Measurements from ENCODE around the gene KRT13. TPM values are rescaled to one million over a fixed set of nuclear protein-coding genes. Genes with fewer than 3 reads are reported as not detected.

KRT13 gene
- total RNA-seq, 1 experiment from 2014 or later = not detected

DNA sequence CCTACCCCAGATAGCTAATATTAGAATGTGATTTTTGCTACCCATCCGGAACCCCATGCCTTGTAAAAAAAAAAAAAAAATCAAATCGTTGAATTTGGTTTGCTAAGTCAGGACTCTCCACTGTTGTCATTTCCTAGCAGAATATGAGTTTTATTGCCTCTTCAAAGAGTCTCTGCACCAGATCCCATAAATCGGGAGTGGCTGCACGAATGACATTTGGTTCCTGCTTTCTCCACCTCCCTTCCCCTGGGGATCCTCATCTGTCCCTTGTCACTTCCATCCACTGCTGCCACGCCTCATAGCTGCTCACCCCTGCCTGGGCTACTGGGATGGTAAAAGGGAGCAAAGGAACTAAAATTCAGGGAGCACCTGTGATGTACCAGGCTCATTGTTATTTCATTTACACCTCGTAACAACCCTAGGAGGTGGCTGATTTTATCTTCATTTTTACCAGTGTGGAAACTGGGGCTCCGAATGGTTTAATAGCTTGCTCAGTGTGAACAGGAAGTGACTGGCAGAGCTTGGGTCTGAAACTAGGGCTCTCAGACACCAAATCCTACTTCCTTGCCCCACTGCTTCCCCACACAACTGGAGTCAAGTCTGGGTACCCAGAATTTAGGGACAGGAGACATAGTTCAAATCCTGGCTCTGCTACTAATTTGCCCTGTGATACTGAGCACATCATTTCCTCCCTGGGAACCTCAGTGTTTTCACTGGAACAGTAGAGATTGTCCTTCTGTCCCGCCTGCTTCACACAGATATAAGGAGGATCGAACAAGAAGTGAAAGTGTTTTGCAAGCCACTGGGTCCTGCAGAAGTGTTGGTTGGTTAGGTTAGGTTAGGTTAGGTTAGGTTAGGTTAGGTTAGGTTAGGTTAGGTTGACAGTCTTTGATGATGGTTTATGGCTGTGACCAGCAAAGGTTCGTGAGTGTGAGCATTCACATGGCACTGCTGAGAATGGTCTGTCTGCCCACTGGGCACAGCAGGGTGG, 15.1 kb downstream of the KRT13 start:
- ChIA-PET POLR2A (no interaction called here), CTCF (interaction anchor here (0.6 to 10.9 kb wide), 5 partner anchors 58 to 173 kb away, joined by 4 to 160 read pairs (median 9); no protein-coding TSS in a partner anchor)
- TF ChIP-seq FOXJ3 (CRISPR knock-in tag; IDR thresholded peaks at IDR 0.05; ENCODE audit: borderline replicate concordance) = no peak
- TF ChIP-seq TEAD1 (CRISPR knock-in tag; IDR thresholded peaks at IDR 0.05) = no peak
- TF ChIP-seq ZNF423 (CRISPR knock-in tag; IDR thresholded peaks at IDR 0.05) = no peak
- TF ChIP-seq ZNF263 (CRISPR knock-in tag; IDR thresholded peaks at IDR 0.05; ENCODE audit: low read depth) = no peak
- no peak for TF ChIP-seq JAZF1 (CRISPR knock-in tag; IDR thresholded peaks at IDR 0.05)
- no peak for TF ChIP-seq CBFB (CRISPR knock-in tag; IDR thresholded peaks at IDR 0.05; ENCODE audit: low read depth)
- TF ChIP-seq, protein P1, sequence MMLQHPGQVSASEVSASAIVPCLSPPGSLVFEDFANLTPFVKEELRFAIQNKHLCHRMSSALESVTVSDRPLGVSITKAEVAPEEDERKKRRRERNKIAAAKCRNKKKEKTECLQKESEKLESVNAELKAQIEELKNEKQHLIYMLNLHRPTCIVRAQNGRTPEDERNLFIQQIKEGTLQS (CRISPR knock-in tag; conservative IDR thresholded peaks at IDR 0.05) = no peak
- no peak for TF ChIP-seq SMAD4 (CRISPR knock-in tag; IDR thresholded peaks at IDR 0.05)
- TF ChIP-seq RELA (CRISPR knock-in tag; IDR thresholded peaks at IDR 0.05; ENCODE audit: borderline replicate concordance) = no peak
- TF ChIP-seq, protein P2, sequence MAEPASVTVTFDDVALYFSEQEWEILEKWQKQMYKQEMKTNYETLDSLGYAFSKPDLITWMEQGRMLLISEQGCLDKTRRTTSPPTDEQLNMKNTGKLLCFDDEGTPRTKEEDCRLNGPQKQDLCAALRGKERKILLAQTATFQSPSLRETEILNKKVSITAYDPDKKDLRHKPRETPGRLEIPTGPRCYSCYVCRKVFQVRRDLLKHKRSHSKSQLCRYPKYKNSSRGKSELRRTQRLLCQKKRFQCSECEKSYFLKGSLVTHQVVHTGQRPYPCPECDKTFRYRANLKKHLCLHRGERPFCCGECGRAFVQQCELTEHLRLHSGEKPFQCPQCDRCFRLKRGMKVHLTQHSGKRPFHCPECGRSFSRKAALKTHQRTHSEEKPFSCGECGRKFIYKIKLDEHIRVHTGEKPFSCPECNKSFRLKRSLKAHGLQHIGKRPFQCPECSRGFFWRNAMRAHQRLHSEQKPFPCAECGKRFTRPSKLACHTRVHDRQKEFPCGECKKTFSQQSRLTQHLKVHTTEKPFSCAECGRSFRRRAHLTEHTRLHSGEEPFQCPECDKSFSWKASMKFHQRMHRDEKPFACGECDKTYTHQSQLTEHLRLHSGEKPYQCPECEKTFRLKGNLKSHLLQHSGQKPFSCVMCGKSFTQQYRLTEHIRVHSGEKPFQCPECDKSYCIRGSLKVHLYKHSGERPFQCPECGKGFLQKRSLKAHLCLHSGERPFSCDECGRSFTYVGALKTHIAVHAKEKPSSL (CRISPR knock-in tag; conservative IDR thresholded peaks at IDR 0.05) = no peak
- no peak for TF ChIP-seq GRHL2 (CRISPR knock-in tag; IDR thresholded peaks at IDR 0.05; ENCODE audit: insufficient replicate concordance, severe bottlenecking)
- no peak for TF ChIP-seq SP1 (CRISPR knock-in tag; conservative IDR thresholded peaks at IDR 0.05)
- TF ChIP-seq RORB (CRISPR knock-in tag; IDR thresholded peaks at IDR 0.05) = no peak
- TF ChIP-seq, protein P3, sequence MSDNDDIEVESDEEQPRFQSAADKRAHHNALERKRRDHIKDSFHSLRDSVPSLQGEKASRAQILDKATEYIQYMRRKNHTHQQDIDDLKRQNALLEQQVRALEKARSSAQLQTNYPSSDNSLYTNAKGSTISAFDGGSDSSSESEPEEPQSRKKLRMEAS (CRISPR knock-in tag; IDR thresholded peaks at IDR 0.05) = no peak
- no peak for TF ChIP-seq ZNF232 (CRISPR knock-in tag; IDR thresholded peaks at IDR 0.05)
- TF ChIP-seq NR1H2 (CRISPR knock-in tag; IDR thresholded peaks at IDR 0.05) = no peak
- TF ChIP-seq, protein P4, sequence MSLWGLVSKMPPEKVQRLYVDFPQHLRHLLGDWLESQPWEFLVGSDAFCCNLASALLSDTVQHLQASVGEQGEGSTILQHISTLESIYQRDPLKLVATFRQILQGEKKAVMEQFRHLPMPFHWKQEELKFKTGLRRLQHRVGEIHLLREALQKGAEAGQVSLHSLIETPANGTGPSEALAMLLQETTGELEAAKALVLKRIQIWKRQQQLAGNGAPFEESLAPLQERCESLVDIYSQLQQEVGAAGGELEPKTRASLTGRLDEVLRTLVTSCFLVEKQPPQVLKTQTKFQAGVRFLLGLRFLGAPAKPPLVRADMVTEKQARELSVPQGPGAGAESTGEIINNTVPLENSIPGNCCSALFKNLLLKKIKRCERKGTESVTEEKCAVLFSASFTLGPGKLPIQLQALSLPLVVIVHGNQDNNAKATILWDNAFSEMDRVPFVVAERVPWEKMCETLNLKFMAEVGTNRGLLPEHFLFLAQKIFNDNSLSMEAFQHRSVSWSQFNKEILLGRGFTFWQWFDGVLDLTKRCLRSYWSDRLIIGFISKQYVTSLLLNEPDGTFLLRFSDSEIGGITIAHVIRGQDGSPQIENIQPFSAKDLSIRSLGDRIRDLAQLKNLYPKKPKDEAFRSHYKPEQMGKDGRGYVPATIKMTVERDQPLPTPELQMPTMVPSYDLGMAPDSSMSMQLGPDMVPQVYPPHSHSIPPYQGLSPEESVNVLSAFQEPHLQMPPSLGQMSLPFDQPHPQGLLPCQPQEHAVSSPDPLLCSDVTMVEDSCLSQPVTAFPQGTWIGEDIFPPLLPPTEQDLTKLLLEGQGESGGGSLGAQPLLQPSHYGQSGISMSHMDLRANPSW (CRISPR knock-in tag; conservative IDR thresholded peaks at IDR 0.05; ENCODE audit: low read depth) = no peak
- TF ChIP-seq ZNF396 (CRISPR knock-in tag; IDR thresholded peaks at IDR 0.05; ENCODE audit: borderline replicate concordance) = no peak
- TF ChIP-seq, protein P5, sequence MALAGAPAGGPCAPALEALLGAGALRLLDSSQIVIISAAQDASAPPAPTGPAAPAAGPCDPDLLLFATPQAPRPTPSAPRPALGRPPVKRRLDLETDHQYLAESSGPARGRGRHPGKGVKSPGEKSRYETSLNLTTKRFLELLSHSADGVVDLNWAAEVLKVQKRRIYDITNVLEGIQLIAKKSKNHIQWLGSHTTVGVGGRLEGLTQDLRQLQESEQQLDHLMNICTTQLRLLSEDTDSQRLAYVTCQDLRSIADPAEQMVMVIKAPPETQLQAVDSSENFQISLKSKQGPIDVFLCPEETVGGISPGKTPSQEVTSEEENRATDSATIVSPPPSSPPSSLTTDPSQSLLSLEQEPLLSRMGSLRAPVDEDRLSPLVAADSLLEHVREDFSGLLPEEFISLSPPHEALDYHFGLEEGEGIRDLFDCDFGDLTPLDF (CRISPR knock-in tag; IDR thresholded peaks at IDR 0.05) = no peak
- no peaks in the 10 kb centered on the region for H3K36me3 Mint-ChIP-seq
- no peak overlapping the region for H3K4me3 Mint-ChIP-seq
- no peak overlapping the region for H3K27ac Mint-ChIP-seq
- H3K27me3 Mint-ChIP-seq (ENCODE audit: low read depth) = peaks cover 13% of the 10 kb centered on the region
- no peak for ATAC-seq
- DNase-seq (ENCODE audit: low spot score) = no peak
- H3K4me1 Mint-ChIP-seq = no peaks in the 10 kb centered on the region
- no peaks in the 10 kb centered on the region for H3K9me3 Mint-ChIP-seq
